ENCODE measurements around the gene BACH2.

The BACH2 gene

GRCh38 chr6:90251295-90251992 lies 45.2 kb downstream of the BACH2 start:
- DNase-seq (ENCODE audit: low read depth, low spot score), result no peak
- in situ Hi-C loops (cut with HindIII; ENCODE audit: low sequenced_read_pairs), result no loop called here
- H3K4me3 ChIP-seq (ENCODE audit: low read depth, low read length), result no peak overlapping the region
- no peak for TF ChIP-seq CTCF (IDR thresholded peaks at IDR 0.05; ENCODE audit: low read depth, low read length)

- in situ Hi-C loops (cut with HindIII; ENCODE audit: low sequenced_read_pairs), result no loop called here
Observed at GRCh38 chr6:90250405-90250804, 46.2 kb downstream of the BACH2 start.

GRCh38 chr6:90249458-90249857 lies 47.2 kb downstream of the BACH2 start:
- in situ Hi-C loops (cut with HindIII; ENCODE audit: low sequenced_read_pairs), result no loop called here
- H3K4me3 ChIP-seq (ENCODE audit: low read depth, low read length), result no peak overlapping the region
- no peak for TF ChIP-seq CTCF (IDR thresholded peaks at IDR 0.05; ENCODE audit: low read depth, low read length)
- DNase-seq (ENCODE audit: low read depth, low spot score), result no peak

More at GRCh38 chr6:90250405-90250804, 46.2 kb downstream of the BACH2 start:
- H3K4me3 ChIP-seq (ENCODE audit: low read depth, low read length), result no peak overlapping the region
- no peak for DNase-seq (ENCODE audit: low read depth, low spot score)
- no peak for TF ChIP-seq CTCF (IDR thresholded peaks at IDR 0.05; ENCODE audit: low read depth, low read length)

- no peak overlapping the region for H3K4me3 ChIP-seq (ENCODE audit: low read depth, low read length)
- DNase-seq (ENCODE audit: low read depth, low spot score), result no peak
- in situ Hi-C loops (cut with HindIII; ENCODE audit: low sequenced_read_pairs), result no loop called here
- TF ChIP-seq CTCF (IDR thresholded peaks at IDR 0.05; ENCODE audit: low read depth, low read length), result no peak
Observed at GRCh38 chr6:90249034-90249433, 47.6 kb downstream of the BACH2 start.

- in situ Hi-C loops (cut with HindIII; ENCODE audit: low sequenced_read_pairs), result no loop called here
- H3K4me3 ChIP-seq (ENCODE audit: low read depth, low read length), result no peak overlapping the region
- no peak for TF ChIP-seq CTCF (IDR thresholded peaks at IDR 0.05; ENCODE audit: low read depth, low read length)
- DNase-seq (ENCODE audit: low read depth, low spot score), result no peak
Observed at GRCh38 chr6:90247262-90247661, 49.4 kb downstream of the BACH2 start.

- no peak for DNase-seq (ENCODE audit: low read depth, low spot score)
- H3K4me3 ChIP-seq (ENCODE audit: low read depth, low read length), result no peak overlapping the region
- no peak for TF ChIP-seq CTCF (IDR thresholded peaks at IDR 0.05; ENCODE audit: low read depth, low read length)
- in situ Hi-C loops (cut with HindIII; ENCODE audit: low sequenced_read_pairs), result no loop called here
Observed at GRCh38 chr6:90241229-90241880, 55.3 kb downstream of the BACH2 start.
